Endothelial cell of umbilical vein (primary cell): ENCODE data around the gene TENT4B. TPM values are rescaled to one million over a fixed set of nuclear protein-coding genes. Genes with fewer than 3 reads are reported as not detected.

ENCODE experiments used
- BruUV-seq: library from RNA; stranded (reverse); fragments of 400-500 nt; replicated peaks from 2 replicates; lab custom pipeline; 2021; lab: Mats Ljungman, UMichigan
- CTCF ChIA-PET: fragments of 300-600, 350-600 bp; sonication (Branson Sonifier 250); formaldehyde crosslinking; loops from one replicate; lab custom pipeline; 2021; ENCODE audit warnings: antibody characterized with exemption, inconsistent platforms; lab: Charles Lee
- POLR2A ChIA-PET: fragments of 300-600, 350-600 bp; sonication (Branson Sonifier 250); formaldehyde crosslinking; loops from one replicate; lab custom pipeline; 2021; ENCODE audit warnings: antibody characterized with exemption, inconsistent platforms; lab: Charles Lee
- DNase-seq: peaks from one replicate; pipeline ENCODE4 v3.0.0-alpha.2; 2011; ENCODE audit warnings: low read depth, low spot score
- FAIRE-seq: peaks from 2 replicates; lab custom pipeline; 2011; peaks lifted over from hg19 to GRCh38; lab: Jason Lieb, UNC
- H2AFZ ChIP-seq: 2 replicates; pipeline ENCODE4 v1.6.0; 2012; ENCODE audit warnings: low read depth, low read length, control low read depth, inconsistent platforms
- H3K27ac ChIP-seq: 2 replicates; pipeline ENCODE4 v1.5.1; 2011; ENCODE audit warnings: low read depth, mild to moderate bottlenecking, control low read depth, low read length, moderate library complexity; ENCODE audit not compliant: insufficient read depth
- H3K27me3 ChIP-seq, 2 experiments: 2 replicates each; pipeline versions ENCODE4 v1.6.0 to v1.6.1; 2011; ENCODE audit warnings: low read length in 2 of 2, mixed read lengths in 1 of 2; ENCODE audit not compliant: control insufficient read depth in 2 of 2, insufficient read depth in 2 of 2
- H3K36me3 ChIP-seq, 2 experiments: 2 replicates in 1 of 2; 3 replicates in 1 of 2; pipeline ENCODE4 v1.5.1; 2011; ENCODE audit warnings: low read length in 2 of 2, mild to moderate bottlenecking in 1 of 2, moderate library complexity in 1 of 2; ENCODE audit not compliant: control insufficient read depth in 2 of 2, insufficient read depth in 2 of 2; ENCODE audit errors: extremely low read depth in 1 of 2
- H3K4me1 ChIP-seq: 3 replicates; pipeline ENCODE4 v1.5.1; 2011; ENCODE audit warnings: mild to moderate bottlenecking, low read length; ENCODE audit not compliant: control insufficient read depth, insufficient read depth; ENCODE audit errors: extremely low read depth
- H3K4me2 ChIP-seq: 2 replicates; pipeline ENCODE4 v1.6.1; 2011; ENCODE audit warnings: low read length, control low read depth, mixed read lengths; ENCODE audit not compliant: insufficient read depth
- H3K4me3 ChIP-seq, 3 experiments: fragments of 200-600 bp in 1 of 3; sonication (generic), shearing (Covaris generic) in 1 of 3; replicated peaks in 1 of 3; 2 replicates each; pipeline ENCODE4 v1.5.1; 2011 to 2016; ENCODE audit warnings: control low read depth in 3 of 3, low read length in 3 of 3, mild to moderate bottlenecking in 2 of 3, inconsistent platforms in 1 of 3, low read depth in 1 of 3, moderate library complexity in 1 of 3; ENCODE audit not compliant: insufficient read depth in 1 of 3
- H3K79me2 ChIP-seq: 2 replicates; pipeline ENCODE4 v1.6.0; 2012; ENCODE audit warnings: low read length, inconsistent platforms; ENCODE audit not compliant: control insufficient read depth, insufficient read depth
- H3K9ac ChIP-seq: replicated peaks from 2 replicates; pipeline ENCODE3; 2011; ENCODE audit warnings: low read length, control low read depth; ENCODE audit not compliant: insufficient read depth; ENCODE audit errors: extremely low read depth
- H3K9me1 ChIP-seq: replicated peaks from 3 replicates; pipeline ENCODE4 v1.6.0; 2011; ENCODE audit warnings: mild to moderate bottlenecking, low read length; ENCODE audit not compliant: control insufficient read depth, insufficient read depth; ENCODE audit errors: extremely low read depth
- H3K9me3 ChIP-seq: replicated peaks from 2 replicates; pipeline ENCODE4 v1.5.1; 2012; ENCODE audit warnings: low read length, inconsistent platforms; ENCODE audit not compliant: control insufficient read depth, insufficient read depth
- H4K20me1 ChIP-seq: replicated peaks from 2 replicates; pipeline ENCODE3; 2011; ENCODE audit warnings: mild to moderate bottlenecking, low read length; ENCODE audit not compliant: control insufficient read depth, insufficient read depth; ENCODE audit errors: extremely low read depth
- CTCF ChIP-seq, 2 donors: IDR thresholded peaks; 1 replicate in 1 of 2; 2 replicates in 1 of 2; pipeline ENCODE4 v1.5.1; 2011; ENCODE audit warnings: low read length in 2 of 2, mild to moderate bottlenecking in 2 of 2, moderate library complexity in 2 of 2, control low read depth in 1 of 2, inconsistent platforms in 1 of 2, low read depth in 1 of 2; ENCODE audit not compliant: insufficient read depth in 1 of 2; ENCODE audit errors: extremely low read depth in 1 of 2
- EZH2 ChIP-seq: IDR thresholded peaks from 2 replicates; pipeline ENCODE4 v1.6.1; 2012; ENCODE audit warnings: borderline replicate concordance, low read depth, mild to moderate bottlenecking, moderate library complexity, low read length, inconsistent platforms; ENCODE audit not compliant: severe bottlenecking
- FOS ChIP-seq: IDR thresholded peaks from 2 replicates; pipeline ENCODE4 v1.6.1; 2011; ENCODE audit warnings: mild to moderate bottlenecking, low read length, moderate library complexity, borderline replicate concordance; ENCODE audit not compliant: insufficient read depth
- GATA2 ChIP-seq: IDR thresholded peaks from 2 replicates; pipeline ENCODE4 v1.7.0; 2011; ENCODE audit warnings: low read depth, mild to moderate bottlenecking, moderate library complexity, mixed read lengths, low read length; ENCODE audit not compliant: insufficient read length, insufficient read depth
- JUN ChIP-seq: IDR thresholded peaks from 2 replicates; pipeline ENCODE4 v1.6.1; 2011; ENCODE audit warnings: borderline replicate concordance, low read depth; ENCODE audit not compliant: insufficient read length, insufficient read depth
- MAX ChIP-seq: IDR thresholded peaks from 2 replicates; pipeline ENCODE4 v1.6.1; 2011; ENCODE audit not compliant: insufficient read depth, insufficient read length
- MYC ChIP-seq: IDR thresholded peaks from one replicate; pipeline ENCODE4 v1.6.1; 2011; ENCODE audit warnings: mild to moderate bottlenecking, low read depth, low read length
- POLR2A ChIP-seq: IDR thresholded peaks from 2 replicates; pipeline ENCODE4 v1.6.1; 2012; ENCODE audit warnings: low read depth, mild to moderate bottlenecking, control low read depth, low read length
- POLR2AphosphoS5 ChIP-seq: IDR thresholded peaks from 2 replicates; pipeline ENCODE4 v1.6.1; 2012; ENCODE audit warnings: low read depth, mild to moderate bottlenecking, control low read depth, low read length, moderate library complexity; ENCODE audit not compliant: insufficient read depth
- dilution Hi-C: fragments of 300-500 bp; cut with MboI; formaldehyde crosslinking; loops from one replicate; pipeline ENCODE4 v1.15.0; 2019; ENCODE audit warnings: low sequenced_read_pairs; ENCODE audit not compliant: extremely low pct_ligation_motif_present
- intact Hi-C: fragments of 100-400 bp; cut with micrococcal nuclease; formaldehyde crosslinking; loops from one replicate; pipeline ENCODE4 v1.10.0; 2022
- polyA plus RNA-seq, 4 experiments: library from polyadenylated mRNA; depleted of rRNA in 3 of 4; stranded (reverse) in 3 of 4; unstranded in 1 of 4; fragments of >200 nt; gene quantifications; 2 replicates each; pipeline versions ENCODE4 v1.2.1 to v1.2.3, GENCODE V29; 2011 to 2012; ENCODE audit warnings: missing spikeins in 1 of 4
- total RNA-seq: library from RNA; stranded (reverse); gene quantifications from 2 replicates; pipeline ENCODE4 v1.2.3, GENCODE V29; 2021

TENT4B gene
- total and polyA plus RNA-seq, 2 donors (not counting 3 experiments of a cell fraction or from before 2014, with no cell fraction given) = 4.2 to 13.1 TPM

GRCh38 chr16:50247123-50247905, 94.2 kb downstream of the TENT4B start:
- Histone ChIP-seq H4K20me1 (no peaks in the 10 kb centered on the region), H3K27ac (no peak overlapping the region), H3K9me1 (no peaks in the 10 kb centered on the region), H3K36me3 (no peaks in the 10 kb centered on the region), H3K4me3 (no peak overlapping the region), H3K9ac (no peak overlapping the region), H2AFZ (peak overlapping the region; percentile 91), H3K9me3 (no peaks in the 10 kb centered on the region), H3K79me2 (no peaks in the 10 kb centered on the region), H3K4me1 (peaks cover 9% of the 10 kb centered on the region), H3K4me2 (no peak overlapping the region), H3K27me3 (peaks cover 0 to 2% of the 10 kb centered on the region in 2 experiments)
- TF ChIP-seq FOS = no peak
- TF ChIP-seq POLR2A = no peak
- TF ChIP-seq MAX = no peak
- TF ChIP-seq JUN = no peak
- TF ChIP-seq CTCF (IDR thresholded peaks at IDR 0.05; ENCODE audit: extremely low read depth in 1 of 2, insufficient read depth in 1 of 2, low read depth in 1 of 2, low read length in 2 of 2) = no peak
- no peak for TF ChIP-seq GATA2
- no peak for TF ChIP-seq POLR2AphosphoS5
- TF ChIP-seq MYC = no peak
- no peak for TF ChIP-seq EZH2
- ChIA-PET CTCF (interaction anchor here (1.0 to 1.8 kb wide), 2 partner anchors 108 to 109 kb away, joined by 4 read pairs; no protein-coding TSS in a partner anchor), POLR2A (no interaction called here)
- FAIRE-seq (no peak), DNase-seq (no peak)
- intact Hi-C loops = loop anchor here (2.0 kb wide), 1 partner anchor 65 kb away; no protein-coding TSS in a partner anchor
- no TSS peak for BruUV-seq
- dilution Hi-C loops = no loop called here
